ENCODE results near the gene GATC.
"Not testable (repeated sequence)": the region's sequence is repeated elsewhere in the genome, so short reads cannot be mapped to it uniquely, and the experiment has no call there.

Gene GATC

GRCh38 chr12:120437735-120438494, 8.3 kb upstream of the GATC start, which contains the start of gene COX6A1:
Gene COX6A1 (plus strand): TSS chr12:120438113. CDS start chr12:120438127, 14 bp downstream.
- peak; percentile 92 for DNase-seq (ENCODE audit: low read depth)

GRCh38 chr12:120438495-120439198, 7.6 kb upstream of the GATC start:
- DNase-seq (ENCODE audit: low read depth) = no peak

GRCh38 chr12:120439646-120440247, 6.5 kb upstream of the GATC start:
- DNase-seq (ENCODE audit: low read depth) = no peak

GRCh38 chr12:120444676-120445075, 1.6 kb upstream of the GATC start:
- no peak for DNase-seq (ENCODE audit: low read depth)

- DNase-seq (ENCODE audit: low read depth) = not testable (repeated sequence)
These were observed 567 bp downstream of the GATC start for GRCh38 chr12:120446844-120447178.

GRCh38 chr12:120447992-120448391, 1.7 kb downstream of the GATC start:
- DNase-seq (ENCODE audit: low read depth) = no peak

GRCh38 chr12:120452524-120452923, 6.3 kb downstream of the GATC start:
- DNase-seq (ENCODE audit: low read depth) = not testable (repeated sequence)

GRCh38 chr12:120453060-120453750, 7.0 kb downstream of the GATC start:
- DNase-seq (ENCODE audit: low read depth) = no peak

- DNase-seq (ENCODE audit: low read depth) = no peak
These were observed 7.7 kb downstream of the GATC start for GRCh38 chr12:120453977-120454376.

- no peak for DNase-seq (ENCODE audit: low read depth)
These were observed 9.1 kb downstream of the GATC start for GRCh38 chr12:120455302-120455701.

GRCh38 chr12:120457133-120457532, 10.9 kb downstream of the GATC start:
- DNase-seq (ENCODE audit: low read depth) = no peak

- no peak for DNase-seq (ENCODE audit: low read depth)
These were observed 13.9 kb downstream of the GATC start for GRCh38 chr12:120460157-120460556.

- DNase-seq (ENCODE audit: low read depth) = no peak
These were observed 15.9 kb downstream of the GATC start for GRCh38 chr12:120462099-120462640.

- no peak for DNase-seq (ENCODE audit: low read depth)
These were observed 17.5 kb downstream of the GATC start for GRCh38 chr12:120463712-120464111.

GRCh38 chr12:120465756-120466155, 19.5 kb downstream of the GATC start:
- no peak for DNase-seq (ENCODE audit: low read depth)

GRCh38 chr12:120466560-120467315, 20.5 kb downstream of the GATC start:
- DNase-seq (ENCODE audit: low read depth) = no peak

- no peak for DNase-seq (ENCODE audit: low read depth)
These were observed 21.2 kb downstream of the GATC start for GRCh38 chr12:120467439-120467838.

GRCh38 chr12:120468325-120468820, 22.1 kb downstream of the GATC start:
- no peak for DNase-seq (ENCODE audit: low read depth)

- no peak for DNase-seq (ENCODE audit: low read depth)
These were observed 22.7 kb downstream of the GATC start for GRCh38 chr12:120468821-120469449.

GRCh38 chr12:120469450-120470149, 23.4 kb downstream of the GATC start, which contains the start of gene SRSF9:
Gene SRSF9 (minus strand): TSS chr12:120469748. CDS start chr12:120469609, 139 bp downstream.
- peak; percentile 92 for DNase-seq (ENCODE audit: low read depth)

Measured in GM04504 (cell line).